MM.1S (cell line): ENCODE measurements around the gene PMPCA.

Experiments
- DNase-seq: peaks from one replicate; pipeline ENCODE4 v3.0.0-alpha.2; 2015
- H2AFZ ChIP-seq: fragments of 300-600 bp; sonication (generic); 2 replicates; pipeline ENCODE4 v1.6.0; 2016; ENCODE audit warnings: antibody characterized with exemption, low read length
- H3F3A ChIP-seq: fragments of 300-600 bp; sonication (generic); 2 replicates; pipeline ENCODE4 v1.6.1; 2016; ENCODE audit warnings: mild to moderate bottlenecking, antibody characterized with exemption, low read length, moderate library complexity, mixed read lengths; ENCODE audit not compliant: insufficient read depth
- H3K27ac ChIP-seq: fragments of 300-600 bp; sonication (generic); 2 replicates; pipeline ENCODE4 v1.5.1; 2016; ENCODE audit warnings: mild to moderate bottlenecking, low read length
- H3K27me3 ChIP-seq: fragments of 300-600 bp; sonication (generic); replicated peaks from 2 replicates; pipeline ENCODE4 v1.6.0; 2016; ENCODE audit warnings: low read length; ENCODE audit not compliant: insufficient read depth
- H3K36me3 ChIP-seq: fragments of 300-600 bp; sonication (generic); replicated peaks from 2 replicates; pipeline ENCODE4 v1.6.1; 2016; ENCODE audit warnings: mild to moderate bottlenecking, low read length, mixed read lengths; ENCODE audit not compliant: insufficient read depth
- H3K4me1 ChIP-seq: fragments of 300-600 bp; sonication (generic); 2 replicates; pipeline ENCODE4 v1.6.1; 2016; ENCODE audit warnings: low read length, mixed read lengths
- H3K4me2 ChIP-seq: fragments of 300-600 bp; sonication (generic); 2 replicates; pipeline ENCODE4 v1.6.0; 2016; ENCODE audit warnings: low read depth, low read length
- H3K4me3 ChIP-seq: fragments of 300-600 bp; sonication (generic); 2 replicates; pipeline ENCODE4 v1.5.1; 2016; ENCODE audit warnings: low read length, mixed read lengths
- H3K79me2 ChIP-seq: fragments of 300-600 bp; sonication (generic); 2 replicates; pipeline ENCODE4 v1.6.1; 2016; ENCODE audit warnings: mixed run types, low read length, mixed read lengths
- H3K9ac ChIP-seq: fragments of 300-600 bp; sonication (generic); 2 replicates; pipeline ENCODE4 v1.6.1; 2016; ENCODE audit warnings: low read length, mixed read lengths
- H3K9me2 ChIP-seq: fragments of 300-600 bp; sonication (generic); replicated peaks from 2 replicates; pipeline ENCODE4 v1.6.1; 2016; ENCODE audit warnings: mild to moderate bottlenecking, low read length, mixed read lengths; ENCODE audit not compliant: insufficient read depth
- H3K9me3 ChIP-seq: fragments of 300-600 bp; sonication (generic); replicated peaks from 2 replicates; pipeline ENCODE4 v1.6.1; 2016; ENCODE audit warnings: mild to moderate bottlenecking, low read length, mixed read lengths; ENCODE audit not compliant: insufficient read depth
- H4K20me1 ChIP-seq: fragments of 300-600 bp; sonication (generic); 2 replicates; pipeline ENCODE4 v1.6.1; 2016; ENCODE audit warnings: mild to moderate bottlenecking, low read length, moderate library complexity, mixed read lengths; ENCODE audit not compliant: insufficient read depth
- EZH2 ChIP-seq: fragments of 300-600 bp; sonication (generic); optimal IDR thresholded peaks from 2 replicates; pipeline ENCODE3; 2017; ENCODE audit warnings: low read depth, mild to moderate bottlenecking, antibody characterized with exemption, low read length, mixed read lengths
- EZH2phosphoT487 ChIP-seq: fragments of 300-600 bp; sonication (generic); IDR thresholded peaks from 2 replicates; pipeline ENCODE4 v1.6.1; 2018; ENCODE audit warnings: antibody characterized with exemption, low read length
- TF ChIP-seq, protein P1 (sequence below): fragments of 300-600 bp; sonication (generic); IDR thresholded peaks from 2 replicates; pipeline ENCODE4 v1.5.1; 2016; ENCODE audit warnings: antibody characterized with exemption, low read length, mixed read lengths

The PMPCA gene

DNA sequence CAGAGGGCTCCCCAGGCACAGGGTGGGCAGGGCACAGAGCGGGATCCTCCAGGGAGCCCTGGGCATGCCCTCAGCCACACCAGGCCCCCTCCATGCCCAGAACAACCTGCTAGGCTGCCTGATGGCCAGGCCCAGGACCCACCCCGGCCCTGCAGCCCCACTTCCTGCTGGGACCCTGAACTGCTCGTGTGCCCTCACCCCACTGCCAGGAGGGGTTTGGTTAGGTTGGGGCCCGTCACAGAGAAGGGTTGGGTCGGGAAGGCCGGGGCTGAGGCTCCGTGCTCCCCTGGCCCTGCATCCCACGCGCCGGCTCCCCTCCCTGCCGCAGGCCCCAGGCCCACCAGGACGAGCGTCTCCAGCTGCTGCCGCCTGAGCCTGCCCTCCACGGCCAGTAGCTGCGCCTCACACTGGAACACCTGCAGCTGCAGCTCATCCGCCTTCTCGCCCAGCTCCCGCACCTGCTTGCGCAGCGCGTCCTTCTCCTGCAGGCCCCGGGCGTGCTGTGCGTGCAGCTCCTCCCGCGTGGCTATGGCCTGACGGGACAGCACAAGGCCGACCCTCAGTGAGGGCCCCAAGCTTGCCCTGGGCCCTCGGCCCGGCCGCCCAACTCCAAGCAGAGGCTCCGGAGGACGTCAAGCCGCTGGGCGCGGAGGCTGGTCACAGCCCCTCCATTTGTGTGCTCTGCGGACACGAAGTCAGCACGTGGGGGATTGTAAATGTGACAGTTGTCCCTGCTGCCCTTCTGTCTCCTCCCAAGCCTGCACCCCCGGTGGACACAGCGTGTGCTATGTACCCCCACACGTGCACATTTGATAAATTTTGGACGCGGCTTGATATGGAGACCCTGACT, 42.9 kb upstream of the PMPCA start:
- DNase-seq: no peak
- Histone ChIP-seq H3F3A (no peaks in the 10 kb centered on the region), H3K4me2 (no peak overlapping the region), H4K20me1 (no peaks in the 10 kb centered on the region; the same call in 1 of the 2 replicates), H3K36me3 (no peaks in the 10 kb centered on the region), H3K79me2 (peaks cover 4% of the 10 kb centered on the region; the same call in 1 of the 2 replicates), H3K27ac (no peak overlapping the region), H2AFZ (no peak overlapping the region), H3K9me3 (no peaks in the 10 kb centered on the region), H3K4me3 (no peak overlapping the region), H3K27me3 (peaks cover 33% of the 10 kb centered on the region), H3K4me1 (peaks cover 5% of the 10 kb centered on the region), H3K9ac (no peak overlapping the region), H3K9me2 (no peaks in the 10 kb centered on the region)
- no peak for TF ChIP-seq EZH2
- no peak for TF ChIP-seq EZH2phosphoT487
- TF ChIP-seq, protein P1, sequence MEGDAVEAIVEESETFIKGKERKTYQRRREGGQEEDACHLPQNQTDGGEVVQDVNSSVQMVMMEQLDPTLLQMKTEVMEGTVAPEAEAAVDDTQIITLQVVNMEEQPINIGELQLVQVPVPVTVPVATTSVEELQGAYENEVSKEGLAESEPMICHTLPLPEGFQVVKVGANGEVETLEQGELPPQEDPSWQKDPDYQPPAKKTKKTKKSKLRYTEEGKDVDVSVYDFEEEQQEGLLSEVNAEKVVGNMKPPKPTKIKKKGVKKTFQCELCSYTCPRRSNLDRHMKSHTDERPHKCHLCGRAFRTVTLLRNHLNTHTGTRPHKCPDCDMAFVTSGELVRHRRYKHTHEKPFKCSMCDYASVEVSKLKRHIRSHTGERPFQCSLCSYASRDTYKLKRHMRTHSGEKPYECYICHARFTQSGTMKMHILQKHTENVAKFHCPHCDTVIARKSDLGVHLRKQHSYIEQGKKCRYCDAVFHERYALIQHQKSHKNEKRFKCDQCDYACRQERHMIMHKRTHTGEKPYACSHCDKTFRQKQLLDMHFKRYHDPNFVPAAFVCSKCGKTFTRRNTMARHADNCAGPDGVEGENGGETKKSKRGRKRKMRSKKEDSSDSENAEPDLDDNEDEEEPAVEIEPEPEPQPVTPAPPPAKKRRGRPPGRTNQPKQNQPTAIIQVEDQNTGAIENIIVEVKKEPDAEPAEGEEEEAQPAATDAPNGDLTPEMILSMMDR: no peak

DNA sequence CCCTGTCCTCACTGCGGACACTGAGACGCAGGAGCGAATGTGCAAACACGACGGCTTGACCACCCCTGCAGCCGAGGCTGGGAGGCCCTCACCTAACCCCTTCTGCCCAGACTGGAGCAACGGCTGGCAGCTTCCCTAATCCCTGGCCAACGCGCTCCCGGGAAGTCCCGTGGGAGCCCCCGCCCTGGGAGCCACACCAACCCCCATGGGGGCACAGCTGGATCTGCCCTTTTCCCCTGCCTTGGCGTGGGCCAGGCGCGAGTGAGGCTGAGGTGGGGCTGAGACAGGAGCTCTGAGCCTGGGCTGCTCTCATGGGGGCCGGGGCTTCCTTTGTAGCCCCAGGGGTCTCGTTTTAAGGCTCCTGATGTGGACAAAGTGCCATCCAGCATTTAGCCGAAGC, 42.3 kb upstream of the PMPCA start:
- H3K4me1 ChIP-seq: peaks cover 5% of the 10 kb centered on the region
- H3K4me2 ChIP-seq: no peak overlapping the region
- no peak overlapping the region for H3K9ac ChIP-seq
- TF ChIP-seq EZH2phosphoT487 (no peak), EZH2 (no peak)
- TF ChIP-seq, protein P1: no peak
- no peak for DNase-seq
- no peak overlapping the region for H2AFZ ChIP-seq
- H3K27ac ChIP-seq: no peak overlapping the region
- H4K20me1 ChIP-seq: no peaks in the 10 kb centered on the region
- H3K27me3 ChIP-seq: peaks cover 40% of the 10 kb centered on the region
- H3F3A ChIP-seq: no peaks in the 10 kb centered on the region
- no peaks in the 10 kb centered on the region for H3K9me3 ChIP-seq
- no peaks in the 10 kb centered on the region for H3K79me2 ChIP-seq
- no peaks in the 10 kb centered on the region for H3K9me2 ChIP-seq
- H3K4me3 ChIP-seq: no peak overlapping the region
- no peaks in the 10 kb centered on the region for H3K36me3 ChIP-seq

DNA sequence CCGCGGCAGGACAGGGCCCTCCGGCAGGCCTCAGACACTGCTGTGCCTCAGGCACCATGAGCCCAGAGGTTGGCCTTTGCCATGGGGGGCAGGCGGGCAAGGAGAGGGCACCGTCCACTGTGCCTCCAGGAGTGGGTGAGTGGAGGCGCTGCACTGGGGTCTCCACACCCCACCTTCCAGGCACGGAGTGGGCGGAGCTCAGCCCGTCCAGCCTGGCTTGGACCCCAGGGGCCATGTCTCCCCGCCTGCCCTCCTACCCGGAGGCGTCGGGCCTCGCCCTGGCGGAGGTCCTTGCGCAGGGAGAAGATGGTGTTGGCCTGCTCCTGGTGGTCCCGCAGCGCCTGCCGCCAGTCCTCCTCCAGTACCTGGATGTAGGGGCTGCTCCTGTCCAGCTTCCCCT, 40.4 kb upstream of the PMPCA start:
- Histone ChIP-seq H3K9me3 (no peaks in the 10 kb centered on the region), H3K4me3 (no peak overlapping the region), H3K9ac (no peak overlapping the region), H3K4me1 (no peaks in the 10 kb centered on the region), H3K27me3 (peaks cover 40% of the 10 kb centered on the region), H3K27ac (no peak overlapping the region), H3K79me2 (no peaks in the 10 kb centered on the region), H3F3A (no peaks in the 10 kb centered on the region), H2AFZ (no peak overlapping the region), H4K20me1 (no peaks in the 10 kb centered on the region), H3K4me2 (no peak overlapping the region), H3K36me3 (no peaks in the 10 kb centered on the region), H3K9me2 (no peaks in the 10 kb centered on the region)
- no peak for DNase-seq
- TF ChIP-seq EZH2 (no peak), EZH2phosphoT487 (no peak)
- TF ChIP-seq, protein P1: no peak
